ENCODE data around the gene HEY2.
"Not testable (repeated sequence)": the region's sequence is repeated elsewhere in the genome, so short reads cannot be mapped to it uniquely, and the experiment has no call there.

The HEY2 gene

GRCh38 chr6:125794342-125795137, 45.1 kb downstream of the HEY2 start:
- no peak for FAIRE-seq
- no peak for DNase-seq (ENCODE audit: low spot score)

DNA sequence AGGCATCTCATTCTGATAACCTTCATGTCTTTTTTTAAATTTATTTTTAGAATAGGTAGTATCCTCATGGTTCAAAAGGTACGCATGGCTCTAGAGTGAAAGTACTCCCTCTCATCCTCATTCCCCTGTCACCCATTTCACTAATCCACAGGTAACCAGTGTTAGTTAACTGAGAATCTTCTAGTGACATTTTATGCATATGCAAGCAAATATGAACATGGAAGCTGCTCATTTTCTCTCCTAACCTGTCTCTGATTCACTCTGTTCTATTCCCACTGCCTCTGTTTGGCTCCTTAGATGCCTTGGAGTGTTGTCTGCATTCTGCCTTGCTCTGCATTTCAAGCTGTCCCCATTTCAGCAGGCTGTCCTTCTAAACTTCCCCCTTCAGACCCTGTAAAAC, 45.9 kb downstream of the HEY2 start:
- DNase-seq (ENCODE audit: low spot score) (no peak), FAIRE-seq (no peak)

DNA sequence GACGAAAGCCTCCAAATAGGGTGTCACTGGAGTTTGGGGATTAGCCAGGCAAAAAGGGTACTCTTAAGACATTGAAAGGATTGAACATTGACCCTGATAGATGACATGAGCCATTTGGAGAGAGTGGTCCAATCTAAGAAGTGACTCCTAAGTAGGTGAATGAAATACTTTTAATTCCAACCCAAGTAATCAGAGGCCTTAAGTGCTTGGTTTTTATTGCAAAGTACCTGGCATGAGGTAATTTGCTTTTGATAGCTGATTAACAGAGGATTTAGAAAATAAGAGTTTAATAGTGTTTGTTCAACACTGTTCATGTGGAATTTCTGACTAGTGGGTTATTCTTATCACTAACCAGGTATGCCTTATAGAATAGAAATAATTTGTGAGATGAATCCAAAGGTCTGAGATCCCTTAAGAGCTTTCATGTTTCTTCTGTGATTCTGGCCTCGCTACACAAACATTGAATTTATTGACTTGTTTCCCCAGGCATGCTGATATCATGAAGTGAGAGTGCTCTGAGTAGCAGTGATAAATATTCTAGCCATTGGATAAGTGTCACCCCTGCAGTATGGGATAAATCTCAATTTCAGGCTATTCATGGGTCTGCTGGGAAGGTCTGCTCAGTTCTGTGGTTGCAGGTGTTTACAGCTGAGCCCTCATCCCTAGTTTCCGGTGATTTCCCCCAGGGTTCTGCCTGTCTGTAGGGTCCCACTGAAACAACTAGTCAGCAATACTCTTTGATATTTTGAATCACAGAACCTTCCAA, 47.9 kb downstream of the HEY2 start:
- no peak for DNase-seq (ENCODE audit: low spot score)
- FAIRE-seq = no peak

DNA sequence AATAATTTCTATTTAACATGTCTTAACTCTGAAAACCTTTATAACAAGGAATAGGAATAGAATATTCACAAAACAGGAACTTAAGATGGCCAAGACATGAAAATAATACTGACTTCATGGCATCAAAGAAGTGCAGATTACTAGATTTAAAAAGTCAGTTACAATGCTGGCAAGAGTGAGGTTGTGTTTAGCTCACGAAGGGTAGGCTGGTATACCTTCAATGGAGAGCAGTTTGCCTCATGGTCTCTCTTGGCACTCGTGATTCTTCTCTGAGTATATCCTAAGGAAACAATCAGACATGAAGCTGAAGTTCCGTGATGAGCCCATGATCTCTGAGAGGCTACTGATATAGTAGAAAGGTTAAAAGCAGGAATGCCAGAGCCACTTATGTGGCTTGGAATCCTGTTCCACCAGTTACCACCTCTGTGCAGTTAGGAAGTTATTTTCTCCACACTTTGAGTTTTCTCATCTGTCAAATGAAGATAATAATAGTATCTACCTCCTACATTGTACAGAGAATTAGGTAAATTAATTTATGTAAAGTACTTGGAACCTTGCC, 48.5 kb downstream of the HEY2 start:
- DNase-seq (ENCODE audit: low spot score) (no peak), FAIRE-seq (no peak)

- no peak for FAIRE-seq
- no peak for DNase-seq (ENCODE audit: low spot score)
Observed at GRCh38 chr6:125798734-125799508, 49.5 kb downstream of the HEY2 start.

- FAIRE-seq (no peak), DNase-seq (ENCODE audit: low spot score) (no peak)
Observed at GRCh38 chr6:125802383-125802782, 53.0 kb downstream of the HEY2 start.

DNA sequence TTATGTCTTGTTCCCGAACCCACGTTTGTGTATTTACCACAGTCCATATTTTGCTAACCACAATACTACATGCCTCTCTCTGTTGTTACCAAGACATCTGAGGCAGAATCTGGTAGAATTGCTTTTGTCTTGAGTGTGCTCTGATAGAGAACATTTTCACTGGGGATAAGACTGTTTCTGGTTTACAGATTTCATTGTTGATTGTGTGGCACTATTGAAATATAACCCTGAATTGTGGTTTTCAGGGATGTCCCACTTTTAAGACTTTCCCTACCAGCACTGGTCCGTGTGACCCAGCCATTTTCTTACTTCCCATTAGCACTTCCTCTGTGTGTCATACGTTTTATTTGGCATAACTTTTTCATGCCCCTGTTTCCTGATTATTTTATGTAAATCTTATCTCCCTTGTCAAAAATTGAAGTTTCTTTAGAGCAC, 53.5 kb downstream of the HEY2 start:
- DNase-seq (ENCODE audit: low spot score) = no peak
- no peak for FAIRE-seq

DNA sequence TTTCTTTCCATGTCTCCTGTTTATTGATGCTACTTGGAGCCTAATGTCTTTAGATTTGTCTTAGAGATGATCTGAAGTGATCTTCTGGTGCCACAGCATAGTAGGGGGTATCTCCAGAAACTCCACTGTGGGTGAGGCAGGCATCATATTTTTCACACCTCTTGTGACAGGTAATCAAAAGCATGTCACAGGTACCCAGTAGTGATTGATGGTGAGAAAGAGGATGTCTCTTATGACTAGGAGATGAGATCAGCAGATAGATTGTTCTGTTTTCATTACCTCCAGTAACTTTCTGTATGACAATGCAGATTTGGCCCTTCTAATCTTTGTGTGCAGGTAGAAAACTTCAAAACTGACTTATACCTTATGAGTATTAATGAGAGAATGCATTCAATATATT, 54.8 kb downstream of the HEY2 start:
- FAIRE-seq (no peak), DNase-seq (ENCODE audit: low spot score) (no peak)

- not testable (repeated sequence) for FAIRE-seq; DNase-seq (ENCODE audit: low spot score)
Observed at GRCh38 chr6:125804866-125805425, 55.5 kb downstream of the HEY2 start.

GRCh38 chr6:125806813-125807212, 57.4 kb downstream of the HEY2 start:
- no peak for FAIRE-seq
- DNase-seq (ENCODE audit: low spot score) = no peak

GRCh38 chr6:125807293-125807692, 57.9 kb downstream of the HEY2 start:
- FAIRE-seq (no peak), DNase-seq (ENCODE audit: low spot score) (no peak)

DNA sequence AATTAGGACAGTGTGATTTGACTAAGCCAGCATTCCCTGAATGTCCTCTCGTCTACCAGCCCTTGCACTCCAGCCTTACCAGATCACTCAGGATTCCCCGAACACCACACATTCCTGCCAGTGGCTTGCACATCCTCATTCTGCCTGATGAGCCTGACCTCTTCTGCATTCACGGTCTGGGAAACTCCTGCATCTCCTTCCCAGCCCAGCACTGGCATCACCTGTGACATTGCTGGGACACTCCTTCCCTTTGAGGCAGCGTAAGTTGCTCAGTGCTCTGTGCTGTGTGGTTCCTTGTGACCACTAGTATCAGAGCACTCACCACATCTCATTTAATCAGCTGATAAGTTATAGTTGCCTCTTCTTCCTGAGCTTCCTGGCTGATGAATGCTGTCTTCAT, 58.6 kb downstream of the HEY2 start:
- FAIRE-seq = no peak
- DNase-seq (ENCODE audit: low spot score) = no peak

- no peak for FAIRE-seq
- no peak for DNase-seq (ENCODE audit: low spot score)
Observed at GRCh38 chr6:125808591-125808990, 59.2 kb downstream of the HEY2 start.

GRCh38 chr6:125809570-125810170, 60.2 kb downstream of the HEY2 start:
- DNase-seq (ENCODE audit: low spot score) = no peak
- no peak for FAIRE-seq

DNA sequence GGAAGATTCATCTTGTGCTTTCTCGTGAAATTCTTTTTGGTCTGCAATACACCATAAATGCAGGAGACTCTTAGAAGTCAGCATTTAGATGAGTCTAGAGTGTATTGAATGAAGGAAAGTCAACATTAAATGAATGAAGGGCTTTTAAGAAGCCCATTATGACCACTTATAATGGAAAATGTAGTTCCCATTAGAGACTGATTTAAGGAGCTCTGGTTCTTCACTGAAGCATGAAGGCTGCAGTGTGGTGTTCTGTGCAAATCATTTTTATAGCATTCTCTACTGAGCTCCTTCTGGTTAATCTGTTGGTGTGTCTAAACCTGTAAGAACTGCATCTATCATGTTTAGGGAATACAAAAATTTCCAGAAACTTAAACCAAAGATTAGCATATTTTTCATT, 61.0 kb downstream of the HEY2 start:
- FAIRE-seq = no peak
- no peak for DNase-seq (ENCODE audit: low spot score)
